H9 (cell line): ENCODE measurements around the gene DAAM2. TPM values are rescaled to one million over a fixed set of nuclear protein-coding genes. Genes with fewer than 3 reads are reported as not detected.

Experiments used
- DNase-seq: peaks from one replicate; pipeline ENCODE4 v3.0.0-alpha.2; 2017
- H2AFZ ChIP-seq: one replicate; pipeline ENCODE4 v1.6.1; 2013; ENCODE audit warnings: mild to moderate bottlenecking, low read length, control low read depth, moderate library complexity
- H2AK5ac ChIP-seq: 2 replicates; pipeline ENCODE4 v1.6.1; 2013; ENCODE audit warnings: low read length, control low read depth, mixed read lengths; ENCODE audit not compliant: insufficient read length
- H2BK120ac ChIP-seq: one replicate; pipeline ENCODE4 v1.6.1; 2013; ENCODE audit warnings: low read depth, mild to moderate bottlenecking, low read length, control low read depth, inconsistent platforms; ENCODE audit not compliant: poor library complexity, severe bottlenecking
- H2BK12ac ChIP-seq: 2 replicates; pipeline ENCODE4 v1.6.1; 2013; ENCODE audit warnings: low read length, control low read depth, mixed read lengths, low read depth; ENCODE audit not compliant: insufficient read length
- H2BK15ac ChIP-seq: 2 replicates; pipeline ENCODE4 v1.6.1; 2013; ENCODE audit warnings: low read depth, low read length, control low read depth
- H2BK20ac ChIP-seq: one replicate; pipeline ENCODE4 v1.6.1; 2013; ENCODE audit warnings: low read depth, mild to moderate bottlenecking, low read length, control low read depth, inconsistent platforms; ENCODE audit not compliant: poor library complexity, severe bottlenecking
- H2BK5ac ChIP-seq: 2 replicates; pipeline ENCODE4 v1.6.1; 2013; ENCODE audit warnings: low read length, control low read depth, mixed read lengths; ENCODE audit not compliant: insufficient read length
- H3K14ac ChIP-seq: 2 replicates; pipeline ENCODE4 v1.6.1; 2013; ENCODE audit warnings: low read length, control low read depth; ENCODE audit not compliant: insufficient read depth
- H3K18ac ChIP-seq: 2 replicates; pipeline ENCODE4 v1.6.1; 2013; ENCODE audit warnings: low read depth, mild to moderate bottlenecking, mixed read lengths, low read length, control low read depth; ENCODE audit not compliant: insufficient read length
- H3K23ac ChIP-seq: 2 replicates; pipeline ENCODE4 v1.6.1; 2013; ENCODE audit warnings: low read length, control low read depth, mixed read lengths, low read depth; ENCODE audit not compliant: insufficient read length
- H3K23me2 ChIP-seq: 2 replicates; pipeline ENCODE4 v1.6.1; 2013; ENCODE audit warnings: low read depth, mild to moderate bottlenecking, mixed read lengths, low read length, control low read depth; ENCODE audit not compliant: insufficient read length, poor library complexity, severe bottlenecking
- H3K27ac ChIP-seq: 2 replicates; pipeline ENCODE4 v1.5.1; 2013; ENCODE audit warnings: low read length, control low read depth, mixed read lengths, low read depth; ENCODE audit not compliant: insufficient read length
- H3K27me3 ChIP-seq: 2 replicates; pipeline ENCODE4 v1.6.1; 2013; ENCODE audit warnings: low read length, control low read depth, inconsistent platforms; ENCODE audit not compliant: insufficient read depth
- H3K4ac ChIP-seq: 2 replicates; pipeline ENCODE4 v1.6.1; 2013; ENCODE audit warnings: low read depth, mild to moderate bottlenecking, control low read depth, inconsistent platforms, low read length, moderate library complexity
- H3K4me1 ChIP-seq: 2 replicates; pipeline ENCODE4 v1.6.1; 2013; ENCODE audit warnings: low read length, control low read depth, inconsistent platforms; ENCODE audit not compliant: insufficient read depth
- H3K4me2 ChIP-seq: 2 replicates; pipeline ENCODE4 v1.6.1; 2013; ENCODE audit warnings: low read length, control low read depth, mixed read lengths; ENCODE audit not compliant: insufficient read length, insufficient read depth
- H3K56ac ChIP-seq: 2 replicates; pipeline ENCODE4 v1.6.1; 2013; ENCODE audit warnings: low read depth, mild to moderate bottlenecking, mixed read lengths, low read length, control low read depth; ENCODE audit not compliant: insufficient read length
- H3K79me1 ChIP-seq: 2 replicates; pipeline ENCODE4 v1.6.1; 2013; ENCODE audit warnings: low read depth, mild to moderate bottlenecking, moderate library complexity, low read length, control low read depth, inconsistent platforms; ENCODE audit not compliant: insufficient read depth, poor library complexity, severe bottlenecking
- H3K79me2 ChIP-seq: 2 replicates; pipeline ENCODE4 v1.6.1; 2013; ENCODE audit warnings: low read length, control low read depth, inconsistent platforms; ENCODE audit not compliant: insufficient read depth
- H3K9ac ChIP-seq: 2 replicates; pipeline ENCODE4 v1.6.1; 2013; ENCODE audit warnings: low read length, control low read depth, mixed read lengths; ENCODE audit not compliant: insufficient read length; ENCODE audit errors: extremely low read depth
- H3K9me3 ChIP-seq: one replicate; pipeline ENCODE4 v1.6.1; 2013; ENCODE audit warnings: low read depth, low read length, inconsistent platforms; ENCODE audit not compliant: control insufficient read depth
- H3T11ph ChIP-seq: one replicate; pipeline ENCODE4 v1.6.1; 2013; ENCODE audit warnings: mild to moderate bottlenecking, low read length, control low read depth, inconsistent platforms
- H4K20me1 ChIP-seq: one replicate; pipeline ENCODE4 v1.6.1; 2013; ENCODE audit not compliant: control insufficient read depth, insufficient read length, insufficient read depth
- H4K5ac ChIP-seq: 2 replicates; pipeline ENCODE4 v1.6.1; 2013; ENCODE audit warnings: low read depth, mild to moderate bottlenecking, mixed read lengths, low read length, control low read depth; ENCODE audit not compliant: insufficient read length
- H4K8ac ChIP-seq: replicated peaks from 2 replicates; pipeline ENCODE4 v1.6.1; 2013; ENCODE audit warnings: low read length, control low read depth, mixed read lengths, low read depth; ENCODE audit not compliant: insufficient read length
- H4K91ac ChIP-seq: 2 replicates; pipeline ENCODE4 v1.6.1; 2013; ENCODE audit warnings: low read depth, mild to moderate bottlenecking, moderate library complexity, mixed read lengths, low read length, control low read depth; ENCODE audit not compliant: insufficient read length
- H3K27ac Mint-ChIP-seq, 3 experiments: 2 replicates in 2 of 3; 3 replicates in 1 of 3; pipeline ENCODE4 v1.8.0; 2020 to 2021; ENCODE audit warnings: mixed read lengths in 3 of 3, mild to moderate bottlenecking in 1 of 3, moderate library complexity in 1 of 3
- H3K27me3 Mint-ChIP-seq: 2 replicates; pipeline ENCODE4 v1.8.0; 2021; ENCODE audit warnings: low read depth, mild to moderate bottlenecking, moderate library complexity, mixed read lengths
- H3K36me3 Mint-ChIP-seq, 3 experiments: 2 replicates in 2 of 3; 3 replicates in 1 of 3; pipeline ENCODE4 v1.8.0; 2020 to 2021; ENCODE audit warnings: low read depth in 3 of 3, mixed read lengths in 3 of 3; ENCODE audit not compliant: insufficient read depth in 1 of 3
- H3K4me1 Mint-ChIP-seq, 2 experiments: 2 replicates each; pipeline ENCODE4 v1.8.0; 2020; ENCODE audit warnings: mixed read lengths in 2 of 2
- H3K4me3 Mint-ChIP-seq, 2 experiments: 2 replicates in 1 of 2; 3 replicates in 1 of 2; pipeline ENCODE4 v1.8.0; 2020 to 2021; ENCODE audit warnings: mild to moderate bottlenecking in 2 of 2, mixed read lengths in 2 of 2, moderate library complexity in 1 of 2
- H3K9me3 Mint-ChIP-seq, 2 experiments: 2 replicates in 1 of 2; 3 replicates in 1 of 2; pipeline ENCODE4 v1.8.0; 2020; ENCODE audit warnings: mild to moderate bottlenecking in 2 of 2, mixed read lengths in 2 of 2, moderate library complexity in 1 of 2
- CTCF ChIP-seq: fragments of 200-600 bp; sonication (generic); conservative IDR thresholded peaks from 3 replicates; pipeline ENCODE4 v1.8.0; 2021; ENCODE audit warnings: antibody characterized with exemption, mild to moderate bottlenecking
- WGBS: extraction: QIAGEN DNeasy Blood & Tissue Kit; methylation state at CpG from one replicate; pipeline ENCODE4 v1.1.7; 2013; ENCODE audit warnings: missing lambda C conversion rate, low lambda C conversion rate, mixed read lengths; ENCODE audit not compliant: insufficient read length; ENCODE audit errors: extremely low coverage; 5-methylcytosine and 5-hydroxymethylcytosine counted together
- total RNA-seq: library from RNA; stranded (reverse); gene quantifications from 2 replicates; pipeline ENCODE4 v1.2.1, GENCODE V29; 2021

Gene DAAM2
- total RNA-seq, 1 experiment from 2014 or later, result 1.1 TPM

DNA sequence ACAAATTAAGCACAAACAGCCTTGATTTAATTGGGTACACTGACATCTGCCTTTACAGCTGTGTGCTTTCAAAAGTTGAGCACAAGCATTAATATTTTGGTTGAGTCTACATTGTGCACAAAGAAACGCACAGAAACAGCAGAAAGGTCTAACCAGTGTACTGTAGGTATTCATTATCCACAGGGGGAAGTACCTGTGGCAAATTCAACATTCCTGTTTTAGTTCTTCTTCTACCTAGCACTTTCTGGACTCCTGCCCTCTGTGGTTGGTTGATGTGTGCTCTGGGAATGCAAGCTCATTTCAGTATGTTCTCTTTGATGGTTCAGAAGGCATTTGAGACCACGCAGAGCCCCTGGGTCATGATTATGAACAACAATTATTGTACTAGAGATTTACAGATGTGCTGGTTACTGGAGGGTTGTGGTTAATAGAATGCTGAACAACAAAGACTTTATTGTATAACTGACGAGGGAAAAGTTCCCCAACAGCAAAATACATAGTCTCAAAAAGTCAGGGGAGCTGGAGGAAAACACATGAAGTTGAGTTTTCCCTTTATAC is 26.6 kb upstream of the DAAM2 start:
- H2AK5ac ChIP-seq, result no peak overlapping the region
- no peak overlapping the region for H2BK5ac ChIP-seq
- no peak overlapping the region for H2BK20ac ChIP-seq
- no peak overlapping the region for H2BK15ac ChIP-seq
- peaks cover 0 to 2% (median 0%) of the 10 kb centered on the region in 3 experiments; a peak in 2 of 7 replicates for H3K36me3 Mint-ChIP-seq
- no peaks in the 10 kb centered on the region for H3K23me2 ChIP-seq
- H2BK12ac ChIP-seq, result no peak overlapping the region
- no peak overlapping the region for H4K91ac ChIP-seq
- H3T11ph ChIP-seq, result no peak overlapping the region
- H3K9me3 ChIP-seq, result no peaks in the 10 kb centered on the region
- no peak overlapping the region for H3K23ac ChIP-seq
- no peak overlapping the region for H3K4me3 Mint-ChIP-seq
- DNase-seq, result no peak
- H3K4me2 ChIP-seq, result no peak overlapping the region
- no peak overlapping the region for H2BK120ac ChIP-seq
- H3K14ac ChIP-seq, result no peak overlapping the region
- no peaks in the 10 kb centered on the region for H3K79me2 ChIP-seq
- no peaks in the 10 kb centered on the region for H4K20me1 ChIP-seq
- no peak overlapping the region for H3K18ac ChIP-seq
- H4K8ac ChIP-seq, result no peak overlapping the region
- no peak overlapping the region for H3K56ac ChIP-seq
- no CpG with 5 or more reads among the region's 3 CpGs for WGBS
- no peak for TF ChIP-seq CTCF
- peak overlapping the region in 1 of 3 experiments; percentile 67; a peak in 1 of 7 replicates for H3K27ac Mint-ChIP-seq
- no peaks in the 10 kb centered on the region for H3K4me1 Mint-ChIP-seq
- no peak overlapping the region for H4K5ac ChIP-seq
- H3K9me3 Mint-ChIP-seq, result peaks cover 0 to 6% of the 10 kb centered on the region in 2 experiments; a peak in 2 of 5 replicates
- H3K4ac ChIP-seq, result no peak overlapping the region
- H3K27me3 ChIP-seq, result 0 out of 2 replicates have a peak, but pooled peaks cover 2% of the 10 kb centered on the region
- no peaks in the 10 kb centered on the region; the same call in 1 of the 2 replicates for H3K27me3 Mint-ChIP-seq
- H3K9ac ChIP-seq, result no peak overlapping the region
- H3K79me1 ChIP-seq, result no peaks in the 10 kb centered on the region
- H3K27ac ChIP-seq, result no peak overlapping the region
- H3K4me1 ChIP-seq, result no peaks in the 10 kb centered on the region
- H2AFZ ChIP-seq, result no peak overlapping the region
